T-helper 22 cell (primary cell): Measurements from ENCODE around the gene SYNGAP1.
"Not testable (repeated sequence)": the region's sequence is repeated elsewhere in the genome, so short reads cannot be mapped to it uniquely, and the experiment has no call there.

Source experiments
- DNase-seq: peaks from one replicate; pipeline ENCODE4 v3.0.0-alpha.2; 2020; ENCODE audit warnings: low read depth

The SYNGAP1 gene

DNA sequence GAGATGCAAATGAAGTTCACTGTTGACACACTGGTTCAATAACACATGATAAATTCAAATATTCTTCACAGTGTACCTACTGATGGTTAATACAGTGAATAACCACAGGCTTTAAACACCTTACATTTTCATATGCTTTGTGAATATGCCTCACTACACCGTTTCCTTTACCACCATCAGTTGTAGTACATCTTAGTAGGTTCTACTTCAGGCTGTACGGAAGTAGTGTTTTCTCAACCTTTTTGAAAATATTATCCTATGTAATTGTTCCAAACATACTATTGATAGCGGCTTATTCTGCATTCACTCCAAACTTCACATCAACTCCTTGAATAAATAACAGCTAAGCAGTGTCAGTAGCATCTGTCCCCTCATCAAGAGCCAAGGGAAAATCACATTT lies 49.8 kb downstream of the SYNGAP1 start:
- DNase-seq: no peak

DNA sequence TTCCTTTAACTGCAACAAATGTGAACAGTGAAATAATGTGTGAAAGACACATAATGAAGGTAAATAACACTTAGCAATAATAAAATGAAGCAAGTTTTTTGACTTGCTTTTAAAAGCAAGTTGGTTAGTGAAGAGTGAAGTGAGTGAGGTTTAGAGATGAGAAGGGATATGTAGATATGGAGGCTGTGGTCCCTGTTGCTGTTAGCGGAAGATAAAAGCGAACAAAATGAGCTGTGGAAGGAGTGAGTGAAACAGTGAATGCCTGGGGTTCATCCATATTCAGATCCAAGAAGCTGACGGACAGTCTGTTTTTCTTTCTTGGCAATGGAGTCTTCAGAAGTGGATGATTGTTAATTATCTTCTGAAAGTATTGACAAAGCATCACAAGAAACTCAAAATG lies 58.0 kb downstream of the SYNGAP1 start:
- no peak for DNase-seq

DNA sequence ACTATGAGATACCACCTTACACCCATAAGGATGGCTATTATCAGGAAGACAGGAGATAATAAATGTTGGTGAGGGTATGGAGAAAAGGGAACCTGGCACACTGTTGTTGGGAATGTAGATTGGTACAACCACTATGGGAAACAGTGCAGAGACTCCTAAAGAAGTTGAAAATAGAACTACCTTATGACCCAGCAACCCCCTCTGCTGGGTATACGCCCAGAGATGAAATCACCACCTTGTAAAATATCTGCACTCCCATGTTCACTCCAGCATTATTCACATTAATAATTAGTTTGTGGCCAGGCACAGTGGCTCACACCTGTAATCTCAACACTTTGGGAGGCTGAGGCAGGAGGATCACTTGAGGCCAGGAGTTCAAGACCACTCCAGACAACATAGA lies 61.3 kb downstream of the SYNGAP1 start:
- DNase-seq: no peak

GRCh38 chr6:33482620-33483019 lies 62.8 kb downstream of the SYNGAP1 start:
- not testable (repeated sequence) for DNase-seq

DNA sequence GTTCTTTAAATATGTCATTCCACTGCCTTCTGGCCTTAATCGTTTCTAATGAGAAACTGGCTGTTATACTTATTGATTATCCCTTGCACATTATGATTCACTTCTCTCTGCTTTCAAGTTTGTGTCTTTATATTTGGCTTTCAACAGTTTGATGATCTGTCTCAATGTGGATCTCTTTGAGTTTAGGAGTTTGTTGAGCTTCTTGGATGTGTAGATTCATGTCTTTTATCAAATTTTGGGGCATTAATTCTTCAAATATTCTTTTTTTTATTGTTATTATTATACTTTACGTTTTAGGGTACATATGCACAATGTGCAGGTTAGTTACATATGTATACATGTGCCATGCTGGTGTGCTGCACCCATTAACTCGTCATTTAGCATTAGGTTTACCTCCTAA lies 63.8 kb downstream of the SYNGAP1 start:
- DNase-seq: no peak

- DNase-seq: not testable (repeated sequence)
Measured at GRCh38 chr6:33484673-33485262, 64.9 kb downstream of the SYNGAP1 start.

- DNase-seq: not testable (repeated sequence)
Measured at GRCh38 chr6:33485680-33486079, 65.8 kb downstream of the SYNGAP1 start.

DNA sequence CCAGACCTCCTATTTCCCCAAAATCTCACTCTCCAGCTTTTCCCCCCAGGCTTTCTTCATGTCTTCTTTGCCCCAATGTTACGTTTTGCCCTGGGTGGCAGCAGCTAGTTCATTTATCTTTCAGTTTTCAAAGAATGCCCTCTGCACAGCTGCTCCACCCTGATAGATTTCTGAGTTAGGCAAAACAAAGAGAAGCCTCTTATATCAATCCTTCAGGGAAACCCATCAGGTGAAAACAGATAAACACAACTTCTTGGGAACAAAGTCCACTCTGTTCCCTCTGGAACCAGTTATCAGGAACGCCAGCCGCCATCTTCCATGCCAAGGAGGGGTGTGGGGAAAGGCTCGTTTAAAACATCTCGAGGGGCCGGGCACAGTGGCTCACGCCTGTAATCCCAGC lies 68.5 kb downstream of the SYNGAP1 start:
- DNase-seq: no peak

DNA sequence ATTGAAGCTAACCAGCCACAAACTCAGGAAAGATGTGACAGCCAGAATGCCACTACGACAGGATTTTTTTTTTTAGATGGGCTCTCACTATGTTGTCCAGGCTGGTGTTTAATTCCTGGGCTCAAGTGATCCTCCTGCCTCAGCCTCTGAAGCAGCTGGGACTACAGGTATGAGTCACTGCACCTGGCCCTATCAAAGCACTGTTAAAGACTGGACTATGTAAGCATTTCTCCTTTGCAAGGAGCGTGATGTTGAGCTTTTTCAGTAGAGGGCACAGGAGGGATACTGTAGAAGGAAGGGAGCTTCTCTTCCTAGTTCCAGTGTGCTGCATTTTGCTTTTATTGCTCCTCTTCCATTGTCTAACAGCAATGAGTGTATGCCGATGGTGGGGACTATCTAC lies 70.3 kb downstream of the SYNGAP1 start:
- DNase-seq: no peak

- no peak for DNase-seq
Measured at GRCh38 chr6:33490621-33491020, 70.8 kb downstream of the SYNGAP1 start.

DNA sequence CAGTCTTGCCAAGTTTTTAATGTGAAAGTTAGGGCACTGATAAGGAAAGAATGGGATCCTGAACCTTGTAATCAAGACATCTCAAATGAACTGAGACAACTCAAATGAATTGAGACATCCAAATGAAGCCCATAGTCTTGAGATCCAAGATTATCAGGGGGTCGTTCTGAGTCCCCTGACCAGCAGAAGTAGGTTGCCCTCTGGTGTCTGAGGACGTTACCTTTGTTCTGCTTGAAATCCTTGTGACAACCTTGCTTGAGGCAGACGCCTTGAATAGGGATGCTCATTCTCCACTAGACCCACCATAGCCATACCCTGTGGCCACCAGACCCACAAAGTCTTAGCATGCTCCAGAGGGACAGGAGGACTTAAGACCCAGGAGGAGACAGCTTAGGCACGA lies 72.2 kb downstream of the SYNGAP1 start:
- DNase-seq: no peak

GRCh38 chr6:33497157-33497556 lies 77.3 kb downstream of the SYNGAP1 start:
- DNase-seq: no peak

- DNase-seq: no peak
Measured at GRCh38 chr6:33502486-33502885, 82.6 kb downstream of the SYNGAP1 start.

DNA sequence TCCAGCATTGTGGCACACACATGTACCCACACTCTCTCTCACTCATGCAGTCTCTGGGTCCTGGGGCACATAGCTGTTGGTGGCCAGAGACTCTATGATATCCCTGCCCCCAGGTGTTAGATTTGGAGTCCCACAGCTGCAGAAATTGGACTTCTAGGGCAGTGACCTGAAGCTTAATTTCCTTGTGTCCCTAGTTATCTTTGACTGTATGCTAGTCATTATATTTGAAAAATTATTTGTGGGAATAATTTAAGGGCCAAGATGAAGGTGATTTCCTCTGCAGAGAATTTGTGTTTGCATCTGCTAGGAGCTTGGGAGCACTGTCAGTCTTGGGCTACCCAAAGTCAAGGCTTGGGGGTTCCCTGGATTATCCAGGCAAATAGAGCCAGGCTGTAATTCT lies 84.6 kb downstream of the SYNGAP1 start:
- no peak for DNase-seq
